Ureter (tissue), 1 donor: ENCODE data around the gene RNF149. TPM values are rescaled to one million over a fixed set of nuclear protein-coding genes. Genes with fewer than 3 reads are reported as not detected.
"Not testable (repeated sequence)": the region's sequence is repeated elsewhere in the genome, so short reads cannot be mapped to it uniquely, and the experiment has no call there.

Experiments
- DNase-seq: peaks from one replicate; pipeline ENCODE4 v3.0.0-alpha.2; 2020; ENCODE audit warnings: low spot score
- total RNA-seq: library from RNA; stranded (reverse); gene quantifications from one replicate; pipeline ENCODE4 v1.2.4, GENCODE V29; 2023
- donor health status: DM: yes; HTN: yes; CAD: no.

The RNF149 gene, protein sequence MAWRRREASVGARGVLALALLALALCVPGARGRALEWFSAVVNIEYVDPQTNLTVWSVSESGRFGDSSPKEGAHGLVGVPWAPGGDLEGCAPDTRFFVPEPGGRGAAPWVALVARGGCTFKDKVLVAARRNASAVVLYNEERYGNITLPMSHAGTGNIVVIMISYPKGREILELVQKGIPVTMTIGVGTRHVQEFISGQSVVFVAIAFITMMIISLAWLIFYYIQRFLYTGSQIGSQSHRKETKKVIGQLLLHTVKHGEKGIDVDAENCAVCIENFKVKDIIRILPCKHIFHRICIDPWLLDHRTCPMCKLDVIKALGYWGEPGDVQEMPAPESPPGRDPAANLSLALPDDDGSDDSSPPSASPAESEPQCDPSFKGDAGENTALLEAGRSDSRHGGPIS
- 97.3 TPM for total RNA-seq

DNA sequence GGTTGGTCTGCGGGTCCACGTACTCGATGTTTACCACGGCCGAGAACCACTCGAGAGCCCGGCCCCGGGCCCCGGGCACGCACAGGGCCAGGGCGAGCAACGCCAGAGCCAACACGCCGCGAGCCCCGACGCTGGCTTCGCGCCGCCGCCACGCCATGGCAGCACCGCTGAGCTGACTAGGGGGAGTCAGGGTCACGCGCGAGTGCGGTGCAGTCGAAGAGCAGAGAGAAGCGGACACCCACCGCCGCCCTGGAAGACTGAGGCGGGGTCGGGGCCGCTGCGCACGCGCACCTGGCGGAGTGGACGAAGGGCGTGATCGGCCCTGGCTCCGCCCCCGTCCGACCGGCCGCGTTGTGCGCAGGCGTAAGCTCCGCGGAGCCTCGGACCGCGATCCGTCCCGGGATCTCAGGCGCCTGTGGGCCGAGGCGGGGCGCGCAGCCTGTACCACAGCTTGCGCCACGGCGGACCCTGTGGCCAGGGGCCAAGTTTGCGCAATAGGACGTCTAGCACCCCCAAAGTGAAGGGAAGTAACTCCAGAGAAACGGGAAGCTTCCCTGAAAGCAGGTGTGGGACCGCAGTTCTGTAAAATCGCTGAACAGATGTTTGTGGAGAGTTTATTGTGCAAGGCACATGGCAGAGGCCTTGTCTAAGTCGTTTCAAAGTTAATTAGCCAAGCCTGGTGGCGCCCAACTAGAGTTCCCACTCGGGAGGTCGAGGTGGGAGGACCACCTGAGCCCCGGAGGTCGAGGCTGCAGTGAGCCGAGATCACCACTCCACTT is at the start of gene RNF149:
Gene RNF149 (minus strand): TSS at position 270 of the 779 bp plus-strand sequence. CDS start 113 bp downstream, at position 157.
- peak; percentile 95 for DNase-seq

- DNase-seq, result no peak
Observed at GRCh38 chr2:101357376-101357775, 48.9 kb upstream of the RNF149 start.

DNA sequence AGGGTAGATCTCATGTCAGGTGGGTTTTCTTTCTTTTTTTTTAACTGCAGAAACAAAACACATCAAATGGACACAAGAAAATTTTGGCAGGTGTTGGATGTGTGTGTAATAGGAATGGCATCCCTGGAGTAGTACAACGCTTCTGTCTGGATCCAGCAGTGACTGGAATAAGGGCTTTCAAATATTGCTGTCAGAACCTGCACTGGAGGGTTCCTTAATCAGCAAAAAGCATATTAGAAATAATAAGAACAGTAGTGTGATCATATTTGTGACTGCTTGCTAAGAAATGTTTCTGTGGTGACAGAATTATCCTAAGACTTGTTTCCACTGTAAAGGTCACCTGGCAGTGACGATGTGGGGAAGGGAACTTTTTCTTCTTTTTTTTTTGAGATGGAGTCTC is 48.0 kb upstream of the RNF149 start:
- DNase-seq, result no peak

DNA sequence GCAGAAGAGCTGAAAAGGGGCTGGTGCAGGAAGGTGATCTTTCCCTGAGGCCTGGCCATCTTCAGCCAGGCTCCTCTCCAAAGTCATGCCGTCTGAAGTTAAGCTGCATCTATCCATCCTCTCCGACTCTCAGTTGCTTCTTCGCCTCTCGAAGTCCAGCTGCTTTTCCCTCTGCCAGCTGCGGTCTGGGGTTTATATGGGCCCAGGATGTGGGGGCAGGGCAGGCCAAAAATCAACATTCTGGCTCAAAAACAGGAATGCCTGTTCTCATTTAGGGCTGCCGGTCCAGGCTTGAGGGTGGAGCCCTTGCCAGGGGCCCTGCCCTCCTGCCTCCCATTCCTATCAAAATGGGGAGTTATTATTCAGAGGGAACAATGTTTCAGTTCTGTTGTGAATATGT is 47.6 kb upstream of the RNF149 start:
- no peak for DNase-seq

- no peak for DNase-seq
Observed at GRCh38 chr2:101355401-101356054, 47.0 kb upstream of the RNF149 start.

- DNase-seq, result no peak
Observed at GRCh38 chr2:101354420-101355311, 46.2 kb upstream of the RNF149 start.

GRCh38 chr2:101352631-101353030 is 44.1 kb upstream of the RNF149 start:
- DNase-seq, result not testable (repeated sequence)

GRCh38 chr2:101351207-101351606 is 42.7 kb upstream of the RNF149 start:
- DNase-seq, result no peak

DNA sequence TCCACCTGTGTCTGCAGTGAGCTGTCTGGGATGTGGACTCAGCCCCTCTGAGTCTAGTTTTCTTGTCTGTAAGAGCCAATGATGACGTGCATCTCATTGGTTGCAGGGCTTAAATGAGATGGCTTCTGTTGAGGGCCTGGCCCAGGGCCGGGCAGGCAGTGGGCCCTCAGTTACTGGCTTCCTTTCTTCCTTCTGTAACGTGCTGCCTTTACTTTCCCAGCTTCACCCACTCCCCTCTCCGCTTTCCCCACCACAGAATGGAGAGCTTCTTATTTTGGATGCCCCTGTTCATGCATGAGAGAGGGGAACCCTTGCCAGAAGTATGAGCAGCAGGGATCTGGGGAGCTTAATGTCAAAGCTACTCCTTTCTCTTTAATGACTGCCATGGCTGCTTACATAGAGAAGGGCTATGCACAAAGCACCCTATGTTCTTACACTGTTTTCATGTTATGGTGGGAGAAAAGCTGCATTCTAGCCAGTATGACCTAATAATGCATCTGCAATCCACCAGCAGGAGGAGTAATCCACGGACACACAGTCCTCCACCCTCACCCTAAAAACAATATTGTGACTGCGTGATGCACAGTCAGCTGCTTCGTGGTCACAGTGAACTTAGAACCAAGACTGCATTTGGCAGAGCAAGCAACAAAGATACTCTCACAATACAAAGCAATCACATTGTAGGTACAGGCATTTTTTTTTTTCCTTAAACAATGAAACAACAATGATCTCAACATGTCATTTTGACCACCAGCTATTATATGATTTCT is 41.6 kb upstream of the RNF149 start:
- DNase-seq, result no peak

DNA sequence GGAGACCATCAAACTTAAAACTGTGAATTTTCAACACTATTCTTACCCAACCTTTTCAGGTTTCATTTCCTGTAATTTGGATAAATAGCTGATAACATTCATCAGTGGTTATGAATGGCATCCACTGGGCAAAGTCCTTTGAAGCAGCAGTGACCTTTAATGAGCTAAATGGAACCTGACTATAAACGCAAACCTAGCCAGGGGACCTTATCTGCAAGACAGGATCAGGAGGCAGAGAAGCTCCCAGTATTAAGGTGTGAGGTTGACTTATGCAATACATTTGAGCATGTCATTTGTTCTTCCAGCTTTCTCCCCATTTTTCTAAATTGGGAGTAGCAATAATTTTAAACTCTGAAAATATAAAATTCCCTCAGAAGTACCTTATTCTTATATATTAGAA is 40.4 kb upstream of the RNF149 start:
- DNase-seq, result no peak

DNA sequence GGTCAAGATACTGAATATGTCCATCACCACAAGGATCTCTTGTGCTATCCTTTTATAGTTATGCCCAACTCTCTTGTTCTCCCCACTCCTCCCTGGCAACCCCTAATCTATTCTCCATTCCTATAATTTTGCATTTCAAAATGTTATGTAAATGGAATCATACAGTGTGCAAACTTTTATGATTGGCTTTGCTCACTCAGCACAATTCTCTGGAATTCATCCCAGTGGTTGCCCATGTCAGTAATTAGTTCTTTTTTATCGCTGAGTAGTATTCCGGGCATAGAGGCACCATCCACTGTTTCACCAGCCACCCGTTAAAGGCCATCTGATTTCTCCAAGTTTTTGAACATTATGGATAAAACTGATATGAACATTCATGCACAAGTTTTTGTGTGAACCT is 38.4 kb upstream of the RNF149 start:
- no peak for DNase-seq

DNA sequence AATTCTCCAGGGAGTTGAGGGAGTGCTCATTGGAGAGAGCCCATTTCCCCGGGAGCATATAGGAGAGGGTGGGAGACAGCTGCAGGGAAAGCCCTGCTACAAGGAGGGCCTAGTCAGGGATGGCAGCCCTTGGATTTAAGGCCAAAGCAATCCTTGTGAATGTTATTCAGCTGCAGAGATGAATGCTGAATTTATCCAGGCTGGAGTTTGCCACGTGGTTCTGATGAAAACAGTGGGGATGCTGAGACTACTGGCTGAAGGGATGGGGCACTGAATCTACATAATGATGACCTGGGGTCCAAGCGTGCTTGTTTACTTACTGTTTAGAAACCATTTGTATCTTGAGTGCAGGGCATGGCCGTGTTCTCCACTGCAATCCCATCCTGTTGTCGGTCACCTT is 35.6 kb upstream of the RNF149 start:
- no peak for DNase-seq

GRCh38 chr2:101342625-101343008 is 34.1 kb upstream of the RNF149 start:
- no peak for DNase-seq

- peak; percentile 71 for DNase-seq
Observed at GRCh38 chr2:101341901-101342624, 33.6 kb upstream of the RNF149 start.

DNA sequence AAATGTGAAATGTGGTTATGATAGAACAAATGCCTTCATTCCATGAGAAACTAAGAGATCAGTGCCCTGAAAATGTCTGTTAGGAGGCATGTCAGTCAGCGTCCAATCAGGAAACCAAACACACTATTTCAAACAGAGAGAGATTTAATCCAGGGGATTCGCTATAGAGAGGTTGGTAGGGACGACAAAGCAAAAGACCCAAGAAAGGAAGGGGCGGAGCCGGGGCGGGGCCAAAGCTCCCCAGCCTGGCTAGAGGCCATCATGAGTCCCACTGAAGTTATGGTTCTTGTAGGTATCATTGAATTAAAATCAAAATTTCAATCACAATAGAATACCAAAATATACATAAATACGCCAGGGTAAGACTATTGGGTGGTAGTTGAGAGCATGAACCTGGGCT is 32.9 kb upstream of the RNF149 start:
- DNase-seq, result no peak

DNA sequence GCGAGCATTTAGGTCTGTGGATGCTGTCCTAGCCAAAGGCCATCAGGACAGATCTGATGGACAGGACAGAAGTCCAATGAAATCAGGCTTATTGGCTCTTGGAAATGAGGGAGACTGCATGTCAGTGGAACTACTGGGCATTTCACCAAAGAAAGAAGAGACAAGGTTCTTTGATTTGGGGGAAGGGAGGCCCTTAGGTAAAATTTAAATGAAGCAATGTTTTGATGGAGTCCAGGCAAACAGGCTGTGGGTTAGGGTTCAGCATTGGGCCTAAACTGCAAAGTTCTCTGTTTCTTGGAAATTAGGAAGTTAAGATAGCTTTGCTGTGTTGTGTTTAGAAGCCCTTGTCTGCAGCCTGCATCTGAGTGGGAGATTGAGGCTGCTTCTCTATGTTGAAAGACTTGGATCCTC is 31.6 kb upstream of the RNF149 start:
- no peak for DNase-seq

DNA sequence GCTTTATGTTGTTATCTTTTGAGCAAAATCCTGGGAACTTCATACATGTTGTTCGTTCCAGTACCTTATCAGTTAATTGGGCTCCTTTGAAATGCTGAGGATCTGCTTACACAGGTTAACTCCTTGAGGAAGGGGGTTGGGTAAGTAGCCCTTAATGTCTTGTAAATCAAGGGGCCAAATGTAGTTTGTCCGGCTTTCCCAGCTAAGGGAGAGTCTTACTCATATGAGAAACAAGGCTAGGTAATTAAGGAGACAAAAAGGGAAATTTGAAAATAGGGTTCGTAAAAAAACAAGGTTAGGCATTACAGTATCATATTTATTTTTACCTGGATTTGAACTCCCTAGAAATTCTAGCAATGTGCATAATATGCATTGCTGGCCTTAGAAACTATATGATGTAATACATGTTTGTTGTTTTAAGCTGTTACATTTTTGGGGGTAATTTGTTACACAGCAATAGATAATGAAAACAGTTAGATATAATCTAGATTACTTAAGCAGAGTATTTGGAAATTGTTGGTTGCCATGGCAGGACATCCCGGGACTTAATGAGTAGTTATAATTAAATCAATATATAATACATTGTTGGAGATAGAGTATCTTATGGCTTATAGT is 30.9 kb upstream of the RNF149 start:
- no peak for DNase-seq

GRCh38 chr2:101337877-101338276 is 29.4 kb upstream of the RNF149 start:
- no peak for DNase-seq

GRCh38 chr2:101332885-101333766 is 24.6 kb upstream of the RNF149 start:
- DNase-seq, result no peak
